Transverse colon (tissue), 4 donors: Measurements from ENCODE around the gene C1QTNF6.

Source experiments
- POLR2A ChIP-seq: fragments of 450-650 bp; IDR thresholded peaks from one replicate; pipeline ENCODE4 v1.6.1; 2016; ENCODE audit warnings: antibody characterized with exemption, mild to moderate bottlenecking, moderate library complexity
- POLR2AphosphoS5 ChIP-seq, 3 donors: sonication (generic); formaldehyde crosslinking; IDR thresholded peaks; one replicate each; pipeline ENCODE4 v1.6.1; 2016; ENCODE audit warnings: antibody characterized with exemption in 3 of 3
- TF ChIP-seq, protein P1 (sequence below), 5 experiments: fragments of 200-600 bp in 3 of 5; fragments of 450-650 bp in 2 of 5; sonication (generic) in 3 of 5; IDR thresholded peaks; 1 replicate in 2 of 5; 2 replicates in 3 of 5; pipeline ENCODE4 v1.5.1; 2016 to 2017; ENCODE audit warnings: antibody characterized with exemption in 5 of 5, inconsistent platforms in 3 of 5, mild to moderate bottlenecking in 2 of 5, moderate library complexity in 1 of 5

DNA sequence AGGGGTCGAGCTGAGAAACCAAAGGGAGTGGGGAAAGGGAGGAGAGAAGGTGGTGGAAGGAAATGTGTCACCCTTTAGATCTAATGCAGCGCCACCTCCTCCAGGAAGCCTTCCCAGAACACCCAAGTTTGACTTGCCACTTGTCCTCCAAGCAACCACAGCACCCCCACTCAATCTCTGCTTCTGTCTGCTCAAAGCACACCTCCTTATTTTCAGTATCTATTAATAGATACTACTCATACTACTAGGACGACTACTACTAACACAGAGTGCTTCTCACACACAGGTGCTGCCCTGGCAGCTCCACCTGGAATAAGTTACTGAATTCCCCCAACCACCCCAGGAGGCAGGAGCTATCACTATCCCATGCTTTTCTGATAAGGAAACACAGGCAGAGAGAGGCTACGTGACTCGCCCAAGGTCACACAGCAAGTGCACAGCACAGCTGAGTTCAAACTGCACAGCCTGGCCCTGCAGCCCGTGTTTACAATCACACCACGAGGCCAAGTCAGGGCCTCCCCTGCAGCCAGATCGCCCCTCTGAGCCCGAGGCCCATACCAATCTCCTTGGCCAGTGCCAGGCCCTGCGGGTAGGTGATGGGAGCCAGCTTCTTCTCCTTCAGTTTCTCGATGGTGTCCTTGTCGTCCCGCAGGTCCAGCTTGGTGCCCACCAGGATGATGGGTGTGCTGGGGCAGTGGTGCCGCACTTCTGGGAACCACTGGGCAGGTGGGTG lies 42.8 kb upstream of the C1QTNF6 start:
- TF ChIP-seq POLR2A: no peak
- TF ChIP-seq, protein P1, sequence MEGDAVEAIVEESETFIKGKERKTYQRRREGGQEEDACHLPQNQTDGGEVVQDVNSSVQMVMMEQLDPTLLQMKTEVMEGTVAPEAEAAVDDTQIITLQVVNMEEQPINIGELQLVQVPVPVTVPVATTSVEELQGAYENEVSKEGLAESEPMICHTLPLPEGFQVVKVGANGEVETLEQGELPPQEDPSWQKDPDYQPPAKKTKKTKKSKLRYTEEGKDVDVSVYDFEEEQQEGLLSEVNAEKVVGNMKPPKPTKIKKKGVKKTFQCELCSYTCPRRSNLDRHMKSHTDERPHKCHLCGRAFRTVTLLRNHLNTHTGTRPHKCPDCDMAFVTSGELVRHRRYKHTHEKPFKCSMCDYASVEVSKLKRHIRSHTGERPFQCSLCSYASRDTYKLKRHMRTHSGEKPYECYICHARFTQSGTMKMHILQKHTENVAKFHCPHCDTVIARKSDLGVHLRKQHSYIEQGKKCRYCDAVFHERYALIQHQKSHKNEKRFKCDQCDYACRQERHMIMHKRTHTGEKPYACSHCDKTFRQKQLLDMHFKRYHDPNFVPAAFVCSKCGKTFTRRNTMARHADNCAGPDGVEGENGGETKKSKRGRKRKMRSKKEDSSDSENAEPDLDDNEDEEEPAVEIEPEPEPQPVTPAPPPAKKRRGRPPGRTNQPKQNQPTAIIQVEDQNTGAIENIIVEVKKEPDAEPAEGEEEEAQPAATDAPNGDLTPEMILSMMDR (IDR thresholded peaks at IDR 0.05): no peak
- no peak for TF ChIP-seq POLR2AphosphoS5 (IDR thresholded peaks at IDR 0.05)
